GDM1 (cell line): ENCODE results near the gene RPLP2.

Source experiments
- DNase-seq: peaks from one replicate; lab custom pipeline; 2025; lab: John Stamatoyannopoulos, UW

Gene RPLP2

GRCh38 chr11:803770-804598 is 5.8 kb upstream of the RPLP2 start:
- no peak for DNase-seq

GRCh38 chr11:804599-804964 is 5.2 kb upstream of the RPLP2 start:
- DNase-seq, result no peak

GRCh38 chr11:808427-809286 is 1.1 kb upstream of the RPLP2 start:
- no peak for DNase-seq

- no peak for DNase-seq
Measured at GRCh38 chr11:810040-810567, 337 bp downstream of the RPLP2 start.

DNA sequence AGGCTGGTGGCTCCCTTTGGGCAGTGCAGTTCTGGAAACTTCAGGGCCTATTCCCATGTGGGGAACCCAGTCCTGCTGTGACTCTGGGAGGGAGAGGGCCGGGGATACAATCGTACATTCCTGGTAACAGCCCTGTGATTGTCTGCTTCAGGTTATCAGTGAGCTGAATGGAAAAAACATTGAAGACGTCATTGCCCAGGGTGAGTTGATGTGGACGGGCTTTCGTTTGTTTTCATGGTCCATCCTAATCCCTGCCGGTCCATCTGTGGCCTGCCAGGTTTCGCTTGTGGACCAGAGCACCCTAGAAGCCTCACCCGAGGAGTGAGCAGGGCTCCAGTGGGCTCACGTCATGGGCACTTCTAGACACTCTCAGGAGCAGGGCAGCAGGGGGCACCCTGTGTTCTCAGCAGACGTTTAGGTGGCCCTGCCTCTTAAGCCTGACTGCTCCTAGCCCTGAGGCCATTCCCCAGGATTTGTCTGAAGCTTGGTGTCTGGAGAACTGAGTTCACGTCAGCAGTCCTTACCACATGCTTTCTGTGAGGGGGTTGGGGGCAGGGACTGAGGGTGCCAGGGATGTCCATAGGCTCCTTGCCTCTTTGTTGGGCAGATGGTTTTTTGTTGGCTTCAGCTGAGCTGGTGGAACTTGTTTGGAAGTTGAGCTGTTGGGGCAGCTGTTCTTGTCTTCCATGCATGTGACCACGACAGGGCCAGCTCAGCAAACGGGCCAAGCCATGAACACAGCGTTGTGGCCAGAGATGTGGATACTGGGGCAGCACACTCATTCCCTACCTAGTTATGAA is 1.9 kb downstream of the RPLP2 start:
- no peak for DNase-seq

DNA sequence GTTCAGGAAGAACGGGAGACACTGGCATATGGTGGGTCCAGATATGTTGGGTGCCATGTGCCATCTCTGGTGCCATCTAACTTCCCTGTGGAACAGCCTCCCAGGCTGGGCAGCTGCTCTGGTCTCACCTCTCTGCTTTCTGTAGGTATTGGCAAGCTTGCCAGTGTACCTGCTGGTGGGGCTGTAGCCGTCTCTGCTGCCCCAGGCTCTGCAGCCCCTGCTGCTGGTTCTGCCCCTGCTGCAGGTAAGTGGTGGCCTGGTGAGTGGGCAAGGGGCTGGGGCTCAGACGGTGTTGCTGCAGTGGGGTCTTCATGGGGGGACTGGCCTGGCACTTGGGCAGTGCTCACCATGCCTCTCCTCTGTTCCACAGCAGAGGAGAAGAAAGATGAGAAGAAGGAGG is 2.6 kb downstream of the RPLP2 start:
- no peak for DNase-seq

GRCh38 chr11:813072-813455 is 3.3 kb downstream of the RPLP2 start:
- no peak for DNase-seq

GRCh38 chr11:813456-814096 is 3.8 kb downstream of the RPLP2 start:
- DNase-seq, result no peak

DNA sequence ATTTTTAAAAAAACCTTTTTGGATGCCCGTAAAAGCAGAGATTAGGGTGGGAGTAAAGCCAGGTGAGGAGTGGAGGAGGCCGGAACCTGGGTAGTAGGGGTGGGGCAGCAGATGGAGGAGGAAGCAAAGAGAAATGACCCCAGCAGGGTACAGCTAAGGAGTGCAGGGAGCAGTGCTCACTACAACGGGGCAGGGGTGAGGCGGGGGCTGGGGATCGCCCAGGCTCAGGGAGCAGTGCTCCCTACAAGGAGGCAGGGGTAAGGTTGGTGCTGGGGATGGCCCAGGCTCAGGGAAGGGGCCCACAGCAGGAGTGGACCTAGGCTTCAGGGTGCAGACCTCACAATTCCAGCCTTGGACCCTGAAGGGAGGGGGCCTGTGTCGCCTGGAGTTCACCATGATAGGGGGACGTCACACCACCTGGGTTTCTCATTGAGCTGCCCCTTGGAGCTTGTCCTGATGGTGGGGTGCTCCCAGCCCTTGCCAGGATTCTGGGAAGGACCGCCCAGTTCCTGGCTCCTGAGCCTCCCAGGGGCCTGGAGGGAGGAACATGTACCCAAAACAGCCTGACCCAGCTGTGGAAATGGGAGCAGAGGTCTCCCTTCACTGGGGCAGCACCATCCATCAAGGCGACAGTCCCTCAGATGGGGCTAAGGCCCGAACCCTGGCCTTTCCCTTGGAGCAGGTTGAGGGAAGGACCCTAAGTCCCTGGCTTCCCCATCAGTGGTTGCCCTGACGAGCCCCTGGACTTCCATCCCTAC is 6.1 kb downstream of the RPLP2 start:
- no peak for DNase-seq

- no peak for DNase-seq
Measured at GRCh38 chr11:816433-816779, 6.6 kb downstream of the RPLP2 start.

DNA sequence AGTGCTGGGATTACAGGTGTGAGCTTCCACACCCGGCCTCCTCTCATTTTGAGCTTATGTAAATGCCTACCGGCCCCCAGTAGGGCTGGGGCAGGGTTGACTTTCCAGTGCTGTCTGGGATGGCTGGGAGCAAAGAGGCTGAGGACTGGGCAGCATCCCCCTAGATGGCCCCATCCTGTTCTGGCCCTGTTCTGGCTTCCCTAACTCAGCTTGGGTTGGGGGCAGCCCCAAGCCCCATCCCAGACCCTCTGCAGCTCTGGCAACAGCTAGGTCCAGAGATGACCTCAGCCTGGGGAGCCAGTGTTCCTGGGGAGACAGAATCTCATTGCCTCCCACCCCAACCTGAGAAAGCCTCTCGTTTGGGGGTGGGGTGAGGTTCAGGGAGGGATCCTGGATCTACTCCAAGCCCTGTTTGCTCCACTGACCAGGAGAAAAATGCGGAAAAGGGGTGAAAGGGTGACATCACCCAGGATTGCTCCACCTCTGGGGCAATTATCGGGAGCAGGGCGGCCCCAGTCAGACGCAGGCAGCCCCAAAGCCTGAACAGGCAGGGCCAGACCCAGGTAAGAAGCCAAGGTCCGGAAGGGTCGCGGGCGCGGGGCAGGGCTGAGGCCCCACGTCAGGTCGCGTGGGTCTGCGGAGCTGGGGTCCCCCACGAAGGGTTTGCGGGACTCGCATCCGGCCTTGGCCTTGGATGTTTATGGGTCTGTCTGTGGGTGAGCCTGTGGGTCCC is 8.8 kb downstream of the RPLP2 start, which contains the start of gene PNPLA2:
Gene PNPLA2 (plus strand): TSS at position 519 of the 733 bp plus-strand sequence. CDS start 805 bp downstream, outside the sequence.
- DNase-seq, result no peak

- DNase-seq, result peak; percentile 82
Measured at GRCh38 chr11:819129-819931, 9.6 kb downstream of the RPLP2 start.

DNA sequence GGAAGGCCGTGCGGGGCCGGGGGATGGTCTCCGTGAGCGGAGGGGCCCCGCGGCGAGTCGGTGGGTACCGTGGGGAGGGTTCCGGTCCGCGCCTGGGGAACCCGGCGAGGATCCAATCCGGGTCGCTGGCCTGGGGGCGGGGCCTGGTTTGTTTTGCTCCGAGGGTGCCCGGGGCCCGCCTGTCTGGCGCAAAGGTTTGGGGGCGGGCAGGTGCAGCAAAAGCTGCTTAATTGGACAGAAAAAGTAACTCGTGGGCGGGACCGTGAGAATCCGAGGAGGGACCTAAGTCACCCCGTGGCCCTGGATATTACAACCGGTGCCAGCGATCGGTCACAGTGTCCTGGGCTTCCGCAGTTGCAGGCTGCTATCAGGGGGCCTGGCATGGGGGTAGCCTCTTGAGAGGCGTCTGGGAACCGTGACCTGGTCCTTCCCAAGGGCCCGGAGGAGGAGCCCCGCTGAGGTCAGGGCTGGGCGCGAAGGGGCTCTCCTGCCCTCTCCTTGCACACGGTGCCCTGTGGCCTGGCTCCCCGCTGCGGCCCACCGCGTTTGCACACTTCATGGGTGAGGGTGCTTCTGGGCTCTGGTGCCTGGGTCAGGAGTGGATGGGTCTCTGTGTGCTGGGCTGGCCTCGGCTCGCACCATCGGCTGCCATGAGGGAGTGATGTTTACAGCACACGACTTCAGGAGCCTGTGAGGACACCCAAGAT is 10.3 kb downstream of the RPLP2 start:
- DNase-seq, result peak; percentile 74

DNA sequence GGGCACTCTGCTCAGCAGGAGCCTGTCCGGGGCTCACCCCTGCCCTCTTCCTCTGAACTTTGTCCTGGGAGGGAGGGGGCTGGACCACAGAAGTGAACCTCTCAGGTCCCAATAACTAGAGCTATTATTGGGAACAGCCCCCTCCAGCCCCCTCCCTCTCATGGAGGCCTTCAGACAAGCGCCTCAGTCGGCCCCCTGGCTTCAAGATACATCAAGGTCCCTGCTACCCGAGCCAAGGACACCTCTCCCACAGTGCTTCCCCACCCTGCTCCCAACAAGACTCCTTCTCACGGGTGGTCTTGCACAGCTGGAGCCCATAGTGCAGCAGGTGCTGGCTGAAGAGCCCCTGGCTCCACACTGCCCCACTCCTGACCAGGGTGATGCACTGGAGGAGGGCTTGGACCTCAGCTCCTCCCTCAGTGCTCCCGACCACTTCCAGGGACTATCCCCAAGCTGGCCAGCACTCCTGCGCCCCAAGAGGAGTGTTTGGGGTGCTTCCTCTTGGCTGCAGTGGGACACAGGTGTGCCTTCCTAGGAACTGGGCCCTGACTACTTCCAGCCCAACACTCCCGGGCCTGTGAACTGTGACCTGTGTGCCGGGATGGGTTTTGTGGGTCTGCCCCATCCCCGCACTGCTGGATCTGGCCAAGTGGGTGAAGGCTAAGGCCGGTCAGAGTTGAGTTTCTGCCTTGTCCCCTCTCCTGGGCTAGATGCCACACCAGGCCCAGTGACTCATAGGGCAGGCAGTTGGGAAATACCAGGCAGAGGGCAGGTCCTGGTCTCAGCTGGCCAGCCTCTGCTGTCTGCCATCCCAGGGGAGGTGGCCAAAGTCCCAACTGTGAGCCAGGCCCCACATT is 11.1 kb downstream of the RPLP2 start:
- DNase-seq, result no peak

GRCh38 chr11:821512-822371 is 12.0 kb downstream of the RPLP2 start:
- no peak for DNase-seq

- DNase-seq, result no peak
Measured at GRCh38 chr11:823441-824291, 13.9 kb downstream of the RPLP2 start.
